ENCODE measurements around the gene CTPS1.

The CTPS1 gene

GRCh38 chr1:40989066-40989465, 9.6 kb downstream of the CTPS1 start:
- H3K27me3 Mint-ChIP-seq: no peaks in the 10 kb centered on the region
- no peaks in the 10 kb centered on the region for H3K4me1 Mint-ChIP-seq (ENCODE audit: low read depth)
- H3K27ac Mint-ChIP-seq: no peak overlapping the region
- H3K36me3 Mint-ChIP-seq (ENCODE audit: low read depth): peaks cover 99% of the 10 kb centered on the region
- no peaks in the 10 kb centered on the region for H3K9me3 Mint-ChIP-seq
- intact Hi-C loops (cut with micrococcal nuclease): no loop called here
- no peak overlapping the region for H3K4me3 Mint-ChIP-seq

DNA sequence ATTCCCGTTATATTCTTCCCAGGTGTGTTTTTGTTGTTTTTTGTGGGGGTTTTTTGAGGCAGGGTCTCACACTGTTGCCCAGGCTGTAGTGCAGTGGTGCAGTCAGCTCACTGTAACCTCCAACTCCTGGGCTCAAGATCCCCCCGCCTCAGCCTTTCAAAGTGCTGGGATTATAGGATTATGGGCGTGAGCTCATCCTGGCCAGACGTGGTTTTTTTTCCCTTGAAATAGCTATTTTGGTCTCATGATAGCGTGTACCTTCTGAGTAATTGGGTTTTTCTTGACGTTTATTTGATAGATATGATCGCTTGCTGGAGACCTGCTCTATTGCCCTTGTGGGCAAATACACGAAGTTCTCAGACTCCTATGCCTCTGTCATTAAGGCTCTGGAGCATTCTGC, 17.6 kb downstream of the CTPS1 start:
- Mint-ChIP-seq H3K27me3 (no peaks in the 10 kb centered on the region), H3K36me3 (ENCODE audit: low read depth) (peaks cover 93% of the 10 kb centered on the region), H3K4me1 (ENCODE audit: low read depth) (peaks cover 3% of the 10 kb centered on the region), H3K4me3 (no peak overlapping the region), H3K9me3 (no peaks in the 10 kb centered on the region), H3K27ac (no peak overlapping the region)
- intact Hi-C loops (cut with micrococcal nuclease): no loop called here

- peaks cover 89% of the 10 kb centered on the region for H3K36me3 Mint-ChIP-seq (ENCODE audit: low read depth)
- H3K27ac Mint-ChIP-seq: no peak overlapping the region
- H3K27me3 Mint-ChIP-seq: no peaks in the 10 kb centered on the region
- intact Hi-C loops (cut with micrococcal nuclease): no loop called here
- H3K4me3 Mint-ChIP-seq: no peak overlapping the region
- no peaks in the 10 kb centered on the region for H3K9me3 Mint-ChIP-seq
- peaks cover 16% of the 10 kb centered on the region for H3K4me1 Mint-ChIP-seq (ENCODE audit: low read depth)
Observed at GRCh38 chr1:40998668-40999067, 19.2 kb downstream of the CTPS1 start.

DNA sequence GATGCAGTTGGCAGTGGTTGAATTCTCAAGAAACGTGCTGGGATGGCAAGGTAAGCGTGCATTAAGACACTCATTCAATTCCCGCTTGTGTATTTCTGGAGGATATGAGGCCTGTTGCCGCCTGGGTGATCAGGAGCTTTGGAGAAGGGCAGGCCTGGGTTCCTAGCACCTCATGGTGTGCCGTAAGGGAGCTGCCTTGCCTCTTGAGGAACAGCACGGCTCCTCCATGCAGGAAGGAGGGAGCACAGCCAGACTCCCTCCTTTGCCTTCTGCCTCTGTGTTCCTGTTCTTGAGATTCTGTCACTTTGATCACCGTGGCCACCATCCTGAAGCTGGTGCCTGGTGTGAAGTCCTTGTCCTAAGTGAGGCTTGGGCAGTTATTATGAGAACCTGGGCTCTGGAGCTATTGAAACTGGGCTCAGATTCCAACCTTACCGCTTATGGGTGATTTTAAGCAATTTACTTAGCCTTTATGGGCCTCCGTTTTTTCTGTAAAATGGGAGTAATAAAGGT, 23.7 kb downstream of the CTPS1 start:
- Mint-ChIP-seq H3K4me1 (ENCODE audit: low read depth) (peaks cover 21% of the 10 kb centered on the region), H3K9me3 (no peaks in the 10 kb centered on the region), H3K27me3 (no peaks in the 10 kb centered on the region), H3K4me3 (no peak overlapping the region), H3K27ac (peak overlapping the region; percentile 58), H3K36me3 (ENCODE audit: low read depth) (peaks cover 95% of the 10 kb centered on the region)
- intact Hi-C loops (cut with micrococcal nuclease): no loop called here

DNA sequence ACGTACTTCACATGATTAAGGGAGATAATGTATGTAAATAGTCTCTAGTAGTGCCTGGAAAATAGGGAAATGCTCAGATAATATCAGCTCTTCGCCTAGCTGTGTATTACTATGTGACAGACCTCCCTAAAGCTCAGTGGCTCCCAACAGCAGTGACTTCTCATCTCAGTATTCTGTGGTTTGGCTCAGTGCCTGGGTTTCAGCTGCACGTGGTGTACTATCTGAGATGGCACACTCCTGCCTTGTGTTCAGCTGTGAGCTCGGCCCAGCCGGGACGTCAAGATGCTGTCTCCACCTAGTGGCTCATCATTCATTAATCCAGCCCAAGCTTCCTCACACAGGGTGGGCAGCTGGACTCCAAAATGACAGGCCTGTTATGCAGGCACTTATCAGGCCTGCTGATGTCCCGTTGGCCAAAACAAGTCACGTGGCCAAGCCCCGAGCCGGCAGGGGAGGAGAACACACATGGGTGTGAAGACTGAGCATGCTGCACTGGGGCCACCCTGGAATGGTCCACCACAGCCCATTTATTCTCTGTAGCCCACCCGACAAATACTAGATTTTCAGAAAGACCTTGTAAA, 24.2 kb downstream of the CTPS1 start:
- H3K4me3 Mint-ChIP-seq: no peak overlapping the region
- peaks cover 21% of the 10 kb centered on the region for H3K4me1 Mint-ChIP-seq (ENCODE audit: low read depth)
- H3K27me3 Mint-ChIP-seq: no peaks in the 10 kb centered on the region
- peaks cover 95% of the 10 kb centered on the region for H3K36me3 Mint-ChIP-seq (ENCODE audit: low read depth)
- no peaks in the 10 kb centered on the region for H3K9me3 Mint-ChIP-seq
- intact Hi-C loops (cut with micrococcal nuclease): no loop called here
- H3K27ac Mint-ChIP-seq: peak overlapping the region; percentile 58

- intact Hi-C loops (cut with micrococcal nuclease): no loop called here
- H3K27me3 Mint-ChIP-seq: no peaks in the 10 kb centered on the region
- no peak overlapping the region for H3K27ac Mint-ChIP-seq
- H3K4me1 Mint-ChIP-seq (ENCODE audit: low read depth): peaks cover 21% of the 10 kb centered on the region
- H3K4me3 Mint-ChIP-seq: no peak overlapping the region
- H3K9me3 Mint-ChIP-seq: no peaks in the 10 kb centered on the region
- H3K36me3 Mint-ChIP-seq (ENCODE audit: low read depth): peaks cover 95% of the 10 kb centered on the region
Observed at GRCh38 chr1:41005876-41006275, 26.4 kb downstream of the CTPS1 start.

GRCh38 chr1:41006942-41007865, 27.7 kb downstream of the CTPS1 start:
- peaks cover 95% of the 10 kb centered on the region for H3K36me3 Mint-ChIP-seq (ENCODE audit: low read depth)
- no peak overlapping the region for H3K4me3 Mint-ChIP-seq
- H3K4me1 Mint-ChIP-seq (ENCODE audit: low read depth): peaks cover 17% of the 10 kb centered on the region
- no peaks in the 10 kb centered on the region for H3K9me3 Mint-ChIP-seq
- intact Hi-C loops (cut with micrococcal nuclease): no loop called here
- no peaks in the 10 kb centered on the region for H3K27me3 Mint-ChIP-seq
- no peak overlapping the region for H3K27ac Mint-ChIP-seq

- intact Hi-C loops (cut with micrococcal nuclease): no loop called here
- peaks cover 14% of the 10 kb centered on the region for H3K4me1 Mint-ChIP-seq (ENCODE audit: low read depth)
- peaks cover 84% of the 10 kb centered on the region for H3K36me3 Mint-ChIP-seq (ENCODE audit: low read depth)
- H3K27me3 Mint-ChIP-seq: no peaks in the 10 kb centered on the region
- no peak overlapping the region for H3K27ac Mint-ChIP-seq
- no peak overlapping the region for H3K4me3 Mint-ChIP-seq
- H3K9me3 Mint-ChIP-seq: no peaks in the 10 kb centered on the region
Observed at GRCh38 chr1:41009466-41009865, 30.0 kb downstream of the CTPS1 start.

GRCh38 chr1:41010345-41010744, 30.8 kb downstream of the CTPS1 start:
- H3K36me3 Mint-ChIP-seq (ENCODE audit: low read depth): peaks cover 84% of the 10 kb centered on the region
- peaks cover 21% of the 10 kb centered on the region for H3K4me1 Mint-ChIP-seq (ENCODE audit: low read depth)
- H3K9me3 Mint-ChIP-seq: no peaks in the 10 kb centered on the region
- H3K27me3 Mint-ChIP-seq: no peaks in the 10 kb centered on the region
- no peak overlapping the region for H3K27ac Mint-ChIP-seq
- no peak overlapping the region for H3K4me3 Mint-ChIP-seq
- intact Hi-C loops (cut with micrococcal nuclease): no loop called here

- no peak overlapping the region for H3K4me3 Mint-ChIP-seq
- H3K9me3 Mint-ChIP-seq: no peaks in the 10 kb centered on the region
- H3K4me1 Mint-ChIP-seq (ENCODE audit: low read depth): peaks cover 21% of the 10 kb centered on the region
- peak overlapping the region; percentile 78 for H3K27ac Mint-ChIP-seq
- H3K27me3 Mint-ChIP-seq: no peaks in the 10 kb centered on the region
- H3K36me3 Mint-ChIP-seq (ENCODE audit: low read depth): peaks cover 82% of the 10 kb centered on the region
- intact Hi-C loops (cut with micrococcal nuclease): no loop called here
Observed at GRCh38 chr1:41013024-41013423, 33.5 kb downstream of the CTPS1 start.

DNA sequence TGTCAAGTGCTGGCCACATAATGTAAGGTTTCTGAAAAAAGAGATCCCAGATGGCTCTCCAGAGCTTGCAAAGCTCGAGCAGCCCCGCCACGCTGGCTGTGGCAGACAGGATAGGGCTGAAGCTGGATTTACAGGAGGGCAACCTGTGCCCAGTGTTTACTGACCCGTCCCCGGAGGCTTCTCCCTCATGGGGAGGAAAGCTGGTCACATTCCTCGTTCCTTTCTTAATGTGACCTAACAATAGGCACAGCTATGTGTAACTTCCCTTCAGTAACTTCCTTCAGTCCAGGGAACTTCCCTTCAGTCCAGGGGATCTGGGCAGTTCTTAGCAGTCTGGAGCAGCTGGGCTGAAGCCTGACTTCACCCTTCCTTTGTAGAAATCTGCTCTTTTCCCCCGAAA, 34.3 kb downstream of the CTPS1 start:
- no peaks in the 10 kb centered on the region for H3K27me3 Mint-ChIP-seq
- H3K9me3 Mint-ChIP-seq: no peaks in the 10 kb centered on the region
- H3K36me3 Mint-ChIP-seq (ENCODE audit: low read depth): peaks cover 82% of the 10 kb centered on the region
- H3K4me1 Mint-ChIP-seq (ENCODE audit: low read depth): peaks cover 21% of the 10 kb centered on the region
- intact Hi-C loops (cut with micrococcal nuclease): no loop called here
- peak overlapping the region; percentile 17 for H3K4me3 Mint-ChIP-seq
- peak overlapping the region; percentile 78 for H3K27ac Mint-ChIP-seq

DNA sequence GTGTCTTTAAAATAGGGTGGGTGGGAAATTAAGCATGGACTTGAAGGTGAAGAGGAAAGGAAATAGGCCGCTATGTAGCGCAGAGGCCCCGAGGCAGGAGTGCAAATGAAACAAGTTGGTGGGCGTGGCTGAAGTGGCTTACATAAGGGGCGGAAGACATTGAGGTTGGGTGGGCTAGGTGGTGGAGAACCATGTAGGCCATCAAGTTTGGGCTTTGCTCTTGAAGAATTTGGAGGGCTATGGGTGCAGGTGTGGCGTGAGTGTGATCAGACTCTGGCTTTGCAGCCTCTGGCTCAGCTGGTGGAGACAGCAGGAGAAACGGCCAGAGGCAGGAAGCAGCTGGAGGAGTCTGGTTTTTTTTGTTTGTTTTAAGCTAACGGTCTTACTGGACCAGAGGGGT, 35.4 kb downstream of the CTPS1 start:
- peak overlapping the region; percentile 78 for H3K27ac Mint-ChIP-seq
- no peaks in the 10 kb centered on the region for H3K9me3 Mint-ChIP-seq
- peaks cover 21% of the 10 kb centered on the region for H3K4me1 Mint-ChIP-seq (ENCODE audit: low read depth)
- H3K27me3 Mint-ChIP-seq: no peaks in the 10 kb centered on the region
- intact Hi-C loops (cut with micrococcal nuclease): no loop called here
- no peak overlapping the region for H3K4me3 Mint-ChIP-seq
- peaks cover 82% of the 10 kb centered on the region for H3K36me3 Mint-ChIP-seq (ENCODE audit: low read depth)

DNA sequence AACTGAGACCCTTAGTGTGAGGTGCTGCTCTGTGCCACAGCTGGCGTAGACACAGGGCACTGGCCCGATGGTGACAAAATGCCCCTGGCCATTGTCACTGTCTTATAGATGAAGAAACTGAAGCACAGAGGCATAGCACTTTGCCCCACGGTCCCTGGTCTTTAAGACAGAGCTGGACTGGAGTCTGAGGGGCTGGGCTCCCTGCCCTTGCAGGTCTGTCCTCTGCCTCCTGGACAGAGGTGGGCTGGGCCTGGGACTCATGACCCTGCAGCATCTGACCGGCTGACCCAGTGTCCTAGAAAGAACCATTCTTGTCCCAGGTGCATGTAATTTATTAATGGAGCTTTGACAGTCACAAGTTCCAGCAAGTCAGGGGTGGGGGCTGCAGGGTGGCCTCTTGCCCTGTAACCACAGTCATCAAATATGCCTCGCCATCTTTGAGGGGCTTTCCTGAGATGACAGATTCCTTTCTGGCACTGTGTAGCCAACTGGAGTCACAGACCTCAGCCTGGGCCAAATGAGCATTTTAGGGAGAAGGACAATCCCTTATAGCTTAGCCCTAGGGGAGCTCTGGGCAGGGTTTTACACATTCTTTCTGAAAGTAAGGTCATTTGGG, 35.9 kb downstream of the CTPS1 start:
- Mint-ChIP-seq H3K9me3 (no peaks in the 10 kb centered on the region), H3K36me3 (ENCODE audit: low read depth) (peaks cover 82% of the 10 kb centered on the region), H3K27me3 (no peaks in the 10 kb centered on the region), H3K4me3 (no peak overlapping the region), H3K4me1 (ENCODE audit: low read depth) (peaks cover 21% of the 10 kb centered on the region), H3K27ac (peak overlapping the region; percentile 78)
- intact Hi-C loops (cut with micrococcal nuclease): no loop called here

DNA sequence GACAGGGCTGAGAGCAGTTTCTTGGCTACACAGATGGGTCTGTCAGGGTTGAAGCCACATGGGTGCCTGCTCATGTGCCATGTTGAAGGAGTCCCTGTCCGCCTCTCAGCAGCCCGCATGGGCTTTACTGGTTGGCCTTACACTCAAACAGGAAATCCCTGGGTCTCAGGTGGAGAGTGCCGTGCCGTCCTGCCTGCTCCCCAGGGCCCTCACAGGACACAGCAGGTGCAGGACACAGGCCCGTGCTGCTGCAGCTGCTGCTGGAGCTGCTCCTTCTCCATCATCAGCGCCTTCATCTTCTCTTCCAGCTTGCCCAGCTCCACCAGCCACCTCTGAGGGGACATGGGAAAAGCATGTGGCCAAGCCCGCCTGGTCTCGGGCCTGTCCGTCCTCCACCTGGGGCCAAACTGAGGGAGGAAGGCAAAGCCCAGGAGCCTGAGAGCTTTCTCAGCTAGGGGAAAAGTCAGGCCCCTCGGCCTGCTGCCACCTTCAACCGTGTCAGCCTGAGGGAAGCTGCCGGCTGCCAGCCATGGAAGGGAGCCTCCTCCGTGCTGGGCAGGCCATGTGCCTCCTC, 36.5 kb downstream of the CTPS1 start:
- intact Hi-C loops (cut with micrococcal nuclease): no loop called here
- no peak overlapping the region for H3K27ac Mint-ChIP-seq
- peaks cover 78% of the 10 kb centered on the region for H3K36me3 Mint-ChIP-seq (ENCODE audit: low read depth)
- H3K27me3 Mint-ChIP-seq: no peaks in the 10 kb centered on the region
- no peak overlapping the region for H3K4me3 Mint-ChIP-seq
- peaks cover 21% of the 10 kb centered on the region for H3K4me1 Mint-ChIP-seq (ENCODE audit: low read depth)
- H3K9me3 Mint-ChIP-seq: no peaks in the 10 kb centered on the region

Measured in dendritic cell treated with granulocyte-macrophage colony-stimulating factor and Interleukin-4, amounts not matched to agents 40 ng/mL and 50 ng/mL, for 4 days (primary cell).